ENCODE data around the gene TMCO5A.

GRCh38 chr15:37978231-37978630, 43.8 kb downstream of the TMCO5A start:
- TF ChIP-seq CTCF (conservative IDR thresholded peaks at IDR 0.05; ENCODE audit: low read depth, low read length) (no peak), EZH2 (IDR thresholded peaks at IDR 0.05; ENCODE audit: borderline replicate concordance, low read depth, low read length, poor library complexity, severe bottlenecking) (no peak)
